ENCODE measurements around the gene ITGB5. TPM values are rescaled to one million over a fixed set of nuclear protein-coding genes. Genes with fewer than 3 reads are reported as not detected.
A peak's percentile ranks its signal among the peaks of the same experiment; 100 is the strongest.

ITGB5 gene
- total RNA-seq, 1 experiment from 2014 or later: 146 TPM

DNA sequence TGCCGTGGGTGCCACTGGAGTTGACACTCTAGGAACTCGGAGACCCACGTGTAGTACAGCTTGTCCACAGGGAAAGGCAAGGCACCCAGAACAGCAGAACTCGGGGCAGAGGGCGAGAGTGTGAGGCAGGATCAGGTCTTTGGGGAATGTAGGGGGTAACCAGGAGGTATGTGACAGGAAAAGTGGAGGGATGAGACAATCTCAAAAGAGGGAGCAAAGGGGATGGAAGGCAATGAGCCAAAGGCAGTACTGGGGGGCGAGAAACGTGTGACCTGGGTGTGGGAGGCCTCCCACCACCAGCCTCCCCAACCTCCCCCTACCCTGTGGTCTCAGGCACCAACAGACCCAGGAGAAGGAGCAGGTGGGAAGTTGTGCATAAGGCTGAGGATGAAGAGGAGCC is 108.0 kb downstream of the ITGB5 start:
- Mint-ChIP-seq H3K9me3 (peaks cover 0 to 2% of the 10 kb centered on the region in 2 experiments; a peak in 1 of 5 replicates), H3K4me3 (no peak overlapping the region; a peak in 1 of 5 replicates), H3K36me3 (ENCODE audit: insufficient read depth in 1 of 3, low read depth in 3 of 3) (peaks cover 17 to 47% (median 19%) of the 10 kb centered on the region in 3 experiments; a peak in 6 of 7 replicates), H3K4me1 (peaks cover 37 to 44% of the 10 kb centered on the region in 2 experiments), H3K27ac (peak overlapping the region; percentile 42 to 82 (median 73)), H3K27me3 (ENCODE audit: low read depth) (no peaks in the 10 kb centered on the region)
- no peak overlapping the region for H2BK15ac ChIP-seq (ENCODE audit: low read depth, low read length)
- no peak overlapping the region for H3K4ac ChIP-seq (ENCODE audit: low read depth, low read length)
- no peak overlapping the region for H2BK12ac ChIP-seq (ENCODE audit: insufficient read length, low read depth, low read length)
- H3K23ac ChIP-seq (ENCODE audit: insufficient read length, low read depth, low read length): no peak overlapping the region
- peaks cover 16% of the 10 kb centered on the region; the same call in 1 of the 2 replicates for H3K4me1 ChIP-seq (ENCODE audit: insufficient read depth, low read length)
- H4K8ac ChIP-seq (replicated peaks; ENCODE audit: insufficient read length, low read depth, low read length): no peak overlapping the region
- no peak overlapping the region for H3K27ac ChIP-seq (ENCODE audit: insufficient read length, low read depth, low read length)
- H3T11ph ChIP-seq (ENCODE audit: low read length): no peak overlapping the region
- H2BK120ac ChIP-seq (ENCODE audit: low read depth, low read length, poor library complexity, severe bottlenecking): no peak overlapping the region
- no peak overlapping the region for H2BK5ac ChIP-seq (ENCODE audit: insufficient read length, low read length)
- no peaks in the 10 kb centered on the region for H4K20me1 ChIP-seq (ENCODE audit: control insufficient read depth, insufficient read depth, insufficient read length)
- no peaks in the 10 kb centered on the region for H3K79me2 ChIP-seq (ENCODE audit: insufficient read depth, low read length)
- no peak overlapping the region for H4K5ac ChIP-seq (ENCODE audit: insufficient read length, low read depth, low read length)
- no peak overlapping the region for H2AK5ac ChIP-seq (ENCODE audit: insufficient read length, low read length)
- H3K56ac ChIP-seq (ENCODE audit: insufficient read length, low read depth, low read length): no peak overlapping the region
- H2AFZ ChIP-seq (ENCODE audit: low read length): no peak overlapping the region
- H3K9me3 ChIP-seq (ENCODE audit: control insufficient read depth, low read depth, low read length): no peaks in the 10 kb centered on the region
- no peak for TF ChIP-seq CTCF (conservative IDR thresholded peaks at IDR 0.05)
- peaks cover 3% of the 10 kb centered on the region for H3K79me1 ChIP-seq (ENCODE audit: insufficient read depth, low read depth, low read length, poor library complexity, severe bottlenecking)
- WGBS (ENCODE audit: extremely low coverage, insufficient read length, low lambda C conversion rate): no CpG with 5 or more reads among the region's 7 CpGs
- H3K23me2 ChIP-seq (ENCODE audit: insufficient read length, low read depth, low read length, poor library complexity, severe bottlenecking): no peaks in the 10 kb centered on the region
- no peak overlapping the region for H4K91ac ChIP-seq (ENCODE audit: insufficient read length, low read depth, low read length)
- no peak overlapping the region for H2BK20ac ChIP-seq (ENCODE audit: low read depth, low read length, poor library complexity, severe bottlenecking)
- no peak overlapping the region for H3K18ac ChIP-seq (ENCODE audit: insufficient read length, low read depth, low read length)
- DNase-seq: no peak
- H3K14ac ChIP-seq (ENCODE audit: insufficient read depth, low read length): no peak overlapping the region; the same call in 1 of the 2 replicates
- no peak overlapping the region for H3K9ac ChIP-seq (ENCODE audit: extremely low read depth, insufficient read length, low read length)
- no peaks in the 10 kb centered on the region for H3K27me3 ChIP-seq (ENCODE audit: insufficient read depth, low read length)
- no peak overlapping the region for H3K4me2 ChIP-seq (ENCODE audit: insufficient read depth, insufficient read length, low read length)
